Ovary (tissue), 3 donors: ENCODE measurements around the gene CYP19A1.

ENCODE experiments used
- EP300 ChIP-seq: sonication (generic); formaldehyde crosslinking; IDR thresholded peaks from one replicate; pipeline ENCODE4 v1.6.1; 2017; ENCODE audit warnings: antibody characterized with exemption
- POLR2A ChIP-seq: fragments of 450-650 bp; IDR thresholded peaks from one replicate; pipeline ENCODE4 v1.6.1; 2017; ENCODE audit warnings: antibody characterized with exemption, mild to moderate bottlenecking, moderate library complexity
- TF ChIP-seq, protein P1 (sequence below), 3 donors: fragments of 450-650 bp in 2 of 3; fragments of 200-600 bp in 1 of 3; IDR thresholded peaks; one replicate each; pipeline versions ENCODE4 v1.5.1 to v1.8.0; 2016 to 2022; ENCODE audit warnings: antibody characterized with exemption in 3 of 3, mild to moderate bottlenecking in 1 of 3
- donor health status: DM: no; HTN: no; CAD: no.

DNA sequence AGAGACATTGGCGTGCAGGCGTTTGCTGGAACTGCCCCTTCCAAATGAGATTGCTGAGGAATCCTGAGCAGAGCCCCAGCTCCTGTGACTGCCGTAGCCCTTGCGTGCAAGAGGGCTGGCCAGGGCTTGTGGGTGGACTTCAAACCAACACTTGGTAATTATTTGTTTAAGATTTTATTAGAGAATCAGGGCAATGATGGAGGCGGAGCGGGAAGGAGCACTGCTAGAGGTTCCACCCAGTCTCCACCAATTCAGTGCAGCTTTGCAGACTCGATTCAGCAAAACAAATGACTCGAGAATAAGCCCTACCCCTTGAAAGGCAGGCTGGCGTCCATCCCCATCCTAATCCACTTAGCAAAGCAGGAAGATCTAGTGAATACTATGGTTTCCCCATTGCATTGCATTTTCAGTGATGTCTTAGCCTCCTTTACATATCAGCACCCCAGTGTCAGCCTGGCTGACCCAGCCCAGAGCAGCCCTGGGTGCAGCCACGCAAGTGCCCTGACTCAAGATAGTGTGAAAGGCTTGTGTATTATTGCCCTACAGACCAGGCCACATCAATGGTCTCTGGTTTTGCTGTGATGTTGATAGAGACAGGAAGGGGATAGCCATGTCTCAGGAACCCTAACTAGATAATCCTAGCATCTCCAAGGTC lies 29.1 kb upstream of the CYP19A1 start:
- TF ChIP-seq, protein P1, sequence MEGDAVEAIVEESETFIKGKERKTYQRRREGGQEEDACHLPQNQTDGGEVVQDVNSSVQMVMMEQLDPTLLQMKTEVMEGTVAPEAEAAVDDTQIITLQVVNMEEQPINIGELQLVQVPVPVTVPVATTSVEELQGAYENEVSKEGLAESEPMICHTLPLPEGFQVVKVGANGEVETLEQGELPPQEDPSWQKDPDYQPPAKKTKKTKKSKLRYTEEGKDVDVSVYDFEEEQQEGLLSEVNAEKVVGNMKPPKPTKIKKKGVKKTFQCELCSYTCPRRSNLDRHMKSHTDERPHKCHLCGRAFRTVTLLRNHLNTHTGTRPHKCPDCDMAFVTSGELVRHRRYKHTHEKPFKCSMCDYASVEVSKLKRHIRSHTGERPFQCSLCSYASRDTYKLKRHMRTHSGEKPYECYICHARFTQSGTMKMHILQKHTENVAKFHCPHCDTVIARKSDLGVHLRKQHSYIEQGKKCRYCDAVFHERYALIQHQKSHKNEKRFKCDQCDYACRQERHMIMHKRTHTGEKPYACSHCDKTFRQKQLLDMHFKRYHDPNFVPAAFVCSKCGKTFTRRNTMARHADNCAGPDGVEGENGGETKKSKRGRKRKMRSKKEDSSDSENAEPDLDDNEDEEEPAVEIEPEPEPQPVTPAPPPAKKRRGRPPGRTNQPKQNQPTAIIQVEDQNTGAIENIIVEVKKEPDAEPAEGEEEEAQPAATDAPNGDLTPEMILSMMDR (IDR thresholded peaks at IDR 0.05), result no peak
- TF ChIP-seq EP300, result no peak
- TF ChIP-seq POLR2A, result no peak
